Cardiac muscle cell (in vitro differentiated cells and primary cell): ENCODE measurements around the gene FAM204A. TPM values are rescaled to one million over a fixed set of nuclear protein-coding genes. Genes with fewer than 3 reads are reported as not detected.

Experiments used
- DNase-seq, 2 donors: peaks; one replicate each; pipeline versions ENCODE4 v3.0.0 to v3.0.0-alpha.2; 2010 to 2017; ENCODE audit warnings: low read depth in 1 of 2, low spot score in 1 of 2
- H3K27ac ChIP-seq: fragments of 200-600 bp; sonication (generic); 2 replicates; pipeline ENCODE4 v1.5.1; 2016
- H3K27me3 ChIP-seq: fragments of 200-600 bp; sonication (generic); 2 replicates; pipeline ENCODE4 v1.6.0; 2016; ENCODE audit warnings: control low read depth
- H3K36me3 ChIP-seq: fragments of 200-600 bp; sonication (generic); 2 replicates; pipeline ENCODE4 v1.5.1; 2016; ENCODE audit warnings: control low read depth
- H3K4me1 ChIP-seq: fragments of 200-600 bp; sonication (generic); 2 replicates; pipeline ENCODE4 v1.8.1; 2017; ENCODE audit warnings: low read depth, mild to moderate bottlenecking, mixed run types
- H3K4me3 ChIP-seq: fragments of 200-600 bp; sonication (generic); 2 replicates; pipeline ENCODE4 v1.5.1; 2016; ENCODE audit warnings: mild to moderate bottlenecking
- H3K9me3 ChIP-seq: fragments of 200-600 bp; sonication (generic); 2 replicates; pipeline ENCODE4 v1.5.1; 2017; ENCODE audit warnings: low read depth, mild to moderate bottlenecking, control low read depth
- CTCF ChIP-seq: IDR thresholded peaks from 2 replicates; pipeline ENCODE4 v1.5.1; 2012; ENCODE audit warnings: low read depth, mild to moderate bottlenecking, low read length
- polyA plus RNA-seq: library from polyadenylated mRNA; unstranded; fragments of >200 nt; fragmentation: Nextera tagmentation; extraction: Ambion mirVana; gene quantifications from 2 replicates; pipeline ENCODE4 v1.2.1, GENCODE V29; 2016
- total RNA-seq: library from RNA; depleted of rRNA; stranded (reverse); fragments of >200 nt; gene quantifications from 2 replicates; pipeline ENCODE4 v1.2.3, GENCODE V29; 2016

Gene FAM204A
- total and polyA plus RNA-seq, 2 experiments from 2014 or later, result 39.5 to 49.5 TPM

GRCh38 chr10:118256209-118256608, 85.9 kb downstream of the FAM204A start:
- no peak for TF ChIP-seq CTCF
- Histone ChIP-seq H3K4me1 (peaks cover 8% of the 10 kb centered on the region), H3K27ac (no peak overlapping the region), H3K36me3 (no peaks in the 10 kb centered on the region), H3K9me3 (no peaks in the 10 kb centered on the region), H3K4me3 (no peak overlapping the region), H3K27me3 (peaks cover 97% of the 10 kb centered on the region)
- DNase-seq, result no peak

DNA sequence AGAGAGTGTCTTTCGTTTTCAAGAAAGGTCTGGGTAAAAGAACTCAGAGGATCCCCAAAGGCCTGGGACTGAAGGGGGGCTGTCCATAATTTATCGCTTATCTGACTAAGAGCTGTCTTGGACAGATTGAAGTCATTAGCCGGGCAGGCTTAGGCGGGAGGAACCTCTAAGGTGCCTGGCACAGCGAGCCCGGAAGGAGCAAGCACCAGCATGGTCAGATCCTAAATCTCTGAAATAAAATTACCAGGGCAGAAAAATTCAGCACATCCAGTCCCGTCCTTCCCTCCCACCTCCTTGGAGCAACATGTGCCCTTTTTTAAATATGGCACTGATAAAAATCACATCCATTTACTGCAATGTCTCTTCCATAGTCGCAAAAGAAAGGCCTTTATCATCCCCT, 86.8 kb downstream of the FAM204A start:
- Histone ChIP-seq H3K27me3 (peaks cover 97% of the 10 kb centered on the region), H3K4me3 (no peak overlapping the region), H3K4me1 (peaks cover 8% of the 10 kb centered on the region), H3K27ac (no peak overlapping the region), H3K9me3 (no peaks in the 10 kb centered on the region), H3K36me3 (no peaks in the 10 kb centered on the region)
- DNase-seq, result no peak
- TF ChIP-seq CTCF, result no peak

DNA sequence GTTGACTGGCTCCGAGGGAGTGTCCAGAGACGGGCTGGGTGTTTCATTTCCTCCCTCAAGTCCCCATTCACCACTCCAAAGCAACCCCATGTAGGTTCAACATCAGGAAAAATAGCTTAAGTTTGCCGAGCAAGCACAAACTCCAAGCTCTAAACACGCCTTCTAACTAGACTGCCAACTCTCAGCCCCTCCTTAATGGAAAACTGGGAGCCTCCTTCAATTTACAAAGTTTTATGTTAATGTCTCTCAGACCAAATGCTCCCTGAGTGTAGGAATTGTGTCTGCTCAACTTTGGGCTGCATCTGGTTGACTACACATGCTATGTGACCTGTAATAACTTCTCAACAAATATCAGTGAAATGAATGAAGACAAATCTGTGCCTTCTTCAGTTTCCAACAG, 87.5 kb downstream of the FAM204A start:
- Histone ChIP-seq H3K4me1 (peaks cover 8% of the 10 kb centered on the region), H3K36me3 (no peaks in the 10 kb centered on the region), H3K27me3 (peaks cover 97% of the 10 kb centered on the region), H3K27ac (no peak overlapping the region), H3K4me3 (no peak overlapping the region), H3K9me3 (no peaks in the 10 kb centered on the region)
- TF ChIP-seq CTCF, result no peak
- no peak for DNase-seq

DNA sequence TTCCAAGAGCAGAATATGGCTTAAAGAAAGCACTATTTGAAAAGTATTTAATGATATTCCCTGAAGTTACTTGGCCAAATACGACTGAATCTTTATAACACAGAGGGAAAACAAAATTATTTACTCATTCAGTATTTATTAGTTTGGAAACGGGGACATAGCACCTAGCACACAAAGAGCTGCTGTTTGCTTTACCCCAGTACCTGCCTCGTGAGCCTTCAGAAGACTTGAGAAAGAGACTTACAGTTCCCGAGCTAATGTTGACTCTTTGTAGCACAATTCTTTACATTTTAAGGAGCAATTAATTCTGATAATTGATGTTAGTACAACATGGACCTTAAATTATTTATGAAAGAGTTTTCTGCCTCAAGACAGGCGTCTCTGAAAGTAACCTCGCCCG, 88.7 kb downstream of the FAM204A start:
- Histone ChIP-seq H3K27me3 (peaks cover 98% of the 10 kb centered on the region), H3K36me3 (no peaks in the 10 kb centered on the region), H3K9me3 (no peaks in the 10 kb centered on the region), H3K4me1 (peaks cover 8% of the 10 kb centered on the region), H3K27ac (no peak overlapping the region), H3K4me3 (no peak overlapping the region)
- no peak for DNase-seq
- no peak for TF ChIP-seq CTCF

DNA sequence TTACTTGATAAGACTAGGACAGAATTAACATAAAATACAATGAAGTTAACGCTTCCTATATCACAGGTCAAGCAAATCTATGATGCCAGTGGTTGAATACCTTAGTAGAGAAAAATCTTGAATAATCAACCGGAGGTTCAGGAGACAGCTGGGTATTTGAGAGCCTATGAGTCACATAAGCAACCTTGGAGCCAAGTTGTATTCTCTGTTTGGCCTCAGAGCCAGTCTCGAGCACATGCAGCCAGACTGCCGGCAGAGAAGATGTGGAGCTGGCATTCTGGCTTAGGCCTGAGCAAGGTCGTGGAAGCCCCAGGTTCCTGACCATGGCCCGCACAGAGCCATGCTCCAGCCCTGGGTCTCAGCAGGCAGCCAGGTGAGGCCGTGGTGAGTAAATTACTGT, 90.3 kb downstream of the FAM204A start:
- no peak for TF ChIP-seq CTCF
- Histone ChIP-seq H3K36me3 (no peaks in the 10 kb centered on the region), H3K27ac (no peak overlapping the region), H3K4me1 (peaks cover 6% of the 10 kb centered on the region), H3K4me3 (no peak overlapping the region), H3K9me3 (no peaks in the 10 kb centered on the region), H3K27me3 (peaks cover 97% of the 10 kb centered on the region)
- DNase-seq, result no peak

- Histone ChIP-seq H3K4me3 (no peak overlapping the region), H3K36me3 (no peaks in the 10 kb centered on the region), H3K27me3 (peaks cover 98% of the 10 kb centered on the region), H3K27ac (no peak overlapping the region), H3K4me1 (no peaks in the 10 kb centered on the region), H3K9me3 (no peaks in the 10 kb centered on the region)
- no peak for TF ChIP-seq CTCF
- no peak for DNase-seq
Observed at GRCh38 chr10:118249714-118250113, 92.4 kb downstream of the FAM204A start.
